Sciatic nerve (tissue), 2 donors: ENCODE results near the gene OSBPL10. TPM values are rescaled to one million over a fixed set of nuclear protein-coding genes. Genes with fewer than 3 reads are reported as not detected.
A peak's percentile ranks its signal among the peaks of the same experiment; 100 is the strongest.

Experiments
- ATAC-seq: fragments of 200-7000 bp; cut with Tn5 transposase; one replicate; pipeline ENCODE4 v1.9.1; 2020; ENCODE audit warnings: mild to moderate bottlenecking, moderate library complexity
- DNase-seq: peaks from one replicate; pipeline ENCODE4 v3.0.0-alpha.2; 2020; ENCODE audit warnings: low spot score
- intact Hi-C: fragments of 100-400 bp; cut with DNase I; formaldehyde crosslinking; loops from one replicate; pipeline ENCODE4 v1.14.2; 2022
- total RNA-seq: library from RNA; stranded (reverse); fragmentation: NEBNext Ultra II Directional; extraction: Animal tissue kit (Norgen Biotek cat#: 25700); gene quantifications from one replicate; pipeline ENCODE4 v1.2.1, GENCODE V29; 2021
- donor health status: DM: no; HTN: no; CAD: no.
- donor health status: DM: no; HTN: no; CAD: no.

OSBPL10 gene
- total RNA-seq, 1 donor from 2014 or later = 27.0 TPM

- intact Hi-C loops = no loop called here
- DNase-seq (no peak), ATAC-seq (no peak)
Observed at GRCh38 chr3:31903686-31904431, 77.2 kb downstream of the OSBPL10 start.

GRCh38 chr3:31900583-31900982 is 80.5 kb downstream of the OSBPL10 start:
- ATAC-seq = no peak
- intact Hi-C loops = no loop called here
- DNase-seq = no peak

GRCh38 chr3:31896648-31897433 is 84.2 kb downstream of the OSBPL10 start:
- no peak for ATAC-seq

GRCh38 chr3:31896026-31896425 is 85.0 kb downstream of the OSBPL10 start:
- ATAC-seq (no peak), DNase-seq (no peak)
- intact Hi-C loops = no loop called here

More at GRCh38 chr3:31896648-31897433, 84.2 kb downstream of the OSBPL10 start:
- DNase-seq = no peak
- intact Hi-C loops = no loop called here

- DNase-seq = no peak
- intact Hi-C loops = no loop called here
- ATAC-seq = no peak
Observed at GRCh38 chr3:31895471-31895870, 85.6 kb downstream of the OSBPL10 start.

GRCh38 chr3:31892916-31893573 is 88.0 kb downstream of the OSBPL10 start:
- ATAC-seq = no peak
- no peak for DNase-seq
- intact Hi-C loops = no loop called here

- intact Hi-C loops = no loop called here
- ATAC-seq (no peak), DNase-seq (no peak)
Observed at GRCh38 chr3:31892500-31892899, 88.6 kb downstream of the OSBPL10 start.

- ATAC-seq (no peak), DNase-seq (no peak)
- intact Hi-C loops = no loop called here
Observed at GRCh38 chr3:31891876-31892455, 89.1 kb downstream of the OSBPL10 start.

GRCh38 chr3:31890742-31891469 is 90.2 kb downstream of the OSBPL10 start:
- intact Hi-C loops = no loop called here
- ATAC-seq (no peak), DNase-seq (no peak)

- intact Hi-C loops = no loop called here
- DNase-seq (no peak), ATAC-seq (no peak)
Observed at GRCh38 chr3:31890007-31890406, 91.1 kb downstream of the OSBPL10 start.

- intact Hi-C loops = no loop called here
- DNase-seq (no peak), ATAC-seq (no peak)
Observed at GRCh38 chr3:31885235-31885634, 95.8 kb downstream of the OSBPL10 start.

GRCh38 chr3:31884251-31884650 is 96.8 kb downstream of the OSBPL10 start:
- intact Hi-C loops = no loop called here
- no peak for DNase-seq
- ATAC-seq = no peak

GRCh38 chr3:31882895-31883294 is 98.2 kb downstream of the OSBPL10 start:
- intact Hi-C loops = no loop called here
- DNase-seq (no peak), ATAC-seq (no peak)

- intact Hi-C loops = no loop called here
- ATAC-seq (no peak), DNase-seq (no peak)
Observed at GRCh38 chr3:31882431-31882830, 98.6 kb downstream of the OSBPL10 start.

GRCh38 chr3:31880482-31881078 is 100.5 kb downstream of the OSBPL10 start:
- intact Hi-C loops = no loop called here
- no peak for ATAC-seq
- no peak for DNase-seq

- ATAC-seq (peak; percentile 47), DNase-seq (no peak)
- intact Hi-C loops = no loop called here
Observed at GRCh38 chr3:31880020-31880419, 101.0 kb downstream of the OSBPL10 start.

GRCh38 chr3:31879365-31879764 is 101.7 kb downstream of the OSBPL10 start:
- ATAC-seq (no peak), DNase-seq (no peak)
- intact Hi-C loops = no loop called here

- intact Hi-C loops = no loop called here
- DNase-seq (no peak), ATAC-seq (peak; percentile 79)
Observed at GRCh38 chr3:31878231-31878838, 102.7 kb downstream of the OSBPL10 start.
